Ishikawa (cell line): Measurements from ENCODE around the gene SH2B2.

Experiments
- CEBPB ChIP-seq: IDR thresholded peaks from 2 replicates; pipeline ENCODE4 v1.6.1; 2012
- CREB1 ChIP-seq: IDR thresholded peaks from 2 replicates; pipeline ENCODE4 v1.6.1; 2012; ENCODE audit warnings: low read depth
- EGR1 ChIP-seq: IDR thresholded peaks from 2 replicates; pipeline ENCODE4 v1.6.1; 2012
- EP300 ChIP-seq: IDR thresholded peaks from 2 replicates; pipeline ENCODE4 v1.6.1; 2012; ENCODE audit warnings: borderline replicate concordance
- FOXM1 ChIP-seq: IDR thresholded peaks from 2 replicates; pipeline ENCODE4 v1.6.1; 2012; ENCODE audit warnings: low read depth, borderline replicate concordance
- MAX ChIP-seq: IDR thresholded peaks from 2 replicates; pipeline ENCODE4 v1.6.1; 2012
- NFIC ChIP-seq: IDR thresholded peaks from 2 replicates; pipeline ENCODE4 v1.6.1; 2012
- RAD21 ChIP-seq: IDR thresholded peaks from 2 replicates; pipeline ENCODE4 v1.6.1; 2012; ENCODE audit warnings: low read depth
- TAF1 ChIP-seq: IDR thresholded peaks from 2 replicates; pipeline ENCODE4 v1.6.1; 2012; ENCODE audit warnings: low read depth, mild to moderate bottlenecking
- TCF12 ChIP-seq: IDR thresholded peaks from 2 replicates; pipeline ENCODE4 v1.6.1; 2012; ENCODE audit warnings: low read depth
- TEAD4 ChIP-seq: IDR thresholded peaks from 2 replicates; pipeline ENCODE4 v1.6.1; 2012
- USF1 ChIP-seq: IDR thresholded peaks from 2 replicates; pipeline ENCODE4 v1.6.1; 2012
- YY1 ChIP-seq: IDR thresholded peaks from 2 replicates; pipeline ENCODE4 v1.6.1; 2012; ENCODE audit warnings: low read depth
- ZBTB7A ChIP-seq: IDR thresholded peaks from 2 replicates; pipeline ENCODE4 v1.6.1; 2012; ENCODE audit warnings: low read depth
- TF ChIP-seq, protein P1 (sequence below): IDR thresholded peaks from 2 replicates; pipeline ENCODE4 v1.6.1; 2012; ENCODE audit warnings: low read depth, mild to moderate bottlenecking

Gene SH2B2

DNA sequence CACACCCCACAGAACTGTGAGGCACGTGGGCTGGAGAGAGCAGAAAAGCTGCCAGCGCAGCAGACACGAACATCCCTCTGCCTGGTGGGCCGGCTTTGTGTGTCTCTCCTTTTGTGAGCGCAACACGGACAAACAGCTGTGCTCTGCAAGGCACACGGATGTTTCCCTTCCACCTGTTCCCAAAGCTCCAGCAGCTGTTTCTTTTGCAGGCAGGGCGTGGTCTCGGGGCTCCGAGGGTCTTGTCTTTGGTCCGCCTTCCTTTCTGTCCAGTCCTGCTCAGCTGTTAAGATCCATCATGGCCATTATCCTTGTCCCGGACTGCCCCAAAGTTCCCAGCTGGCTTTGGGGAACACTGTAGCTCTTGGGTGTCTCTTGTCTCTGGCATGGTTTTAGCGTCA is 32.7 kb upstream of the SH2B2 start:
- TF ChIP-seq TCF12 (no peak), CEBPB (no peak)

DNA sequence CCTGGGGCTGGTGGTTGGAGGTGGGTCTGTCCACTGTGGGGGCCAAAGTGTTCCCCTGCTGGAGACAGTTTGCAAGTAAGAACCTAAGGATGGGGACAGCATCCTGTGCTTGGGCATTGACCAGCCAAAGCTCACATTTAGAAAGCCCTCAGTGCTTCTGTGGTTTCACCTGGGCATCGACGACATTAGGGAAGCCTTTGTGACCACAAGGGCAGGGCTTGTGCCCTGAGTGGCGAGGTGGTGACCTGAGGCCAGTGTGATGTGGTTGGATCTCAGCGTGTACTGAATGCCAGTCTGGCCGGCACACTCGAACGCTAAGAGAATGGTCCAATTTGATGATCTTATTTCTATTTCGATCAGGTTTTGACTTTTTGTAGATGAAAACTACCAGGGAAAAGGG is 32.1 kb upstream of the SH2B2 start:
- TF ChIP-seq NFIC = no peak
- no peak for TF ChIP-seq FOXM1
- no peak for TF ChIP-seq YY1
- no peak for TF ChIP-seq TEAD4
- no peak for TF ChIP-seq EGR1
- no peak for TF ChIP-seq RAD21
- no peak for TF ChIP-seq ZBTB7A
- TF ChIP-seq EP300 = no peak
- TF ChIP-seq, protein P1, sequence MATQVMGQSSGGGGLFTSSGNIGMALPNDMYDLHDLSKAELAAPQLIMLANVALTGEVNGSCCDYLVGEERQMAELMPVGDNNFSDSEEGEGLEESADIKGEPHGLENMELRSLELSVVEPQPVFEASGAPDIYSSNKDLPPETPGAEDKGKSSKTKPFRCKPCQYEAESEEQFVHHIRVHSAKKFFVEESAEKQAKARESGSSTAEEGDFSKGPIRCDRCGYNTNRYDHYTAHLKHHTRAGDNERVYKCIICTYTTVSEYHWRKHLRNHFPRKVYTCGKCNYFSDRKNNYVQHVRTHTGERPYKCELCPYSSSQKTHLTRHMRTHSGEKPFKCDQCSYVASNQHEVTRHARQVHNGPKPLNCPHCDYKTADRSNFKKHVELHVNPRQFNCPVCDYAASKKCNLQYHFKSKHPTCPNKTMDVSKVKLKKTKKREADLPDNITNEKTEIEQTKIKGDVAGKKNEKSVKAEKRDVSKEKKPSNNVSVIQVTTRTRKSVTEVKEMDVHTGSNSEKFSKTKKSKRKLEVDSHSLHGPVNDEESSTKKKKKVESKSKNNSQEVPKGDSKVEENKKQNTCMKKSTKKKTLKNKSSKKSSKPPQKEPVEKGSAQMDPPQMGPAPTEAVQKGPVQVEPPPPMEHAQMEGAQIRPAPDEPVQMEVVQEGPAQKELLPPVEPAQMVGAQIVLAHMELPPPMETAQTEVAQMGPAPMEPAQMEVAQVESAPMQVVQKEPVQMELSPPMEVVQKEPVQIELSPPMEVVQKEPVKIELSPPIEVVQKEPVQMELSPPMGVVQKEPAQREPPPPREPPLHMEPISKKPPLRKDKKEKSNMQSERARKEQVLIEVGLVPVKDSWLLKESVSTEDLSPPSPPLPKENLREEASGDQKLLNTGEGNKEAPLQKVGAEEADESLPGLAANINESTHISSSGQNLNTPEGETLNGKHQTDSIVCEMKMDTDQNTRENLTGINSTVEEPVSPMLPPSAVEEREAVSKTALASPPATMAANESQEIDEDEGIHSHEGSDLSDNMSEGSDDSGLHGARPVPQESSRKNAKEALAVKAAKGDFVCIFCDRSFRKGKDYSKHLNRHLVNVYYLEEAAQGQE = no peak
- no peak for TF ChIP-seq TAF1
- no peak for TF ChIP-seq MAX
- TF ChIP-seq TCF12 = no peak
- TF ChIP-seq CEBPB = no peak
- no peak for TF ChIP-seq CREB1

GRCh38 chr7:102255501-102255900 is 31.2 kb upstream of the SH2B2 start:
- TF ChIP-seq, protein P1 = no peak
- TF ChIP-seq FOXM1 = no peak
- TF ChIP-seq YY1 = no peak
- no peak for TF ChIP-seq TAF1
- no peak for TF ChIP-seq TCF12
- no peak for TF ChIP-seq RAD21
- no peak for TF ChIP-seq USF1
- TF ChIP-seq CEBPB = no peak
- no peak for TF ChIP-seq NFIC
- TF ChIP-seq ZBTB7A = no peak
- TF ChIP-seq MAX = no peak
- no peak for TF ChIP-seq TEAD4
- TF ChIP-seq CREB1 = no peak
- no peak for TF ChIP-seq EP300

- no peak for TF ChIP-seq CREB1
- TF ChIP-seq TEAD4 = no peak
- no peak for TF ChIP-seq MAX
- TF ChIP-seq TAF1 = no peak
- TF ChIP-seq EGR1 = no peak
- TF ChIP-seq YY1 = no peak
- no peak for TF ChIP-seq NFIC
- no peak for TF ChIP-seq TCF12
- no peak for TF ChIP-seq ZBTB7A
- no peak for TF ChIP-seq FOXM1
- no peak for TF ChIP-seq USF1
Observed at GRCh38 chr7:102255916-102256315, 30.8 kb upstream of the SH2B2 start.

- TF ChIP-seq CEBPB = no peak
- no peak for TF ChIP-seq ZBTB7A
- no peak for TF ChIP-seq TAF1
- TF ChIP-seq CREB1 = no peak
- no peak for TF ChIP-seq EP300
- no peak for TF ChIP-seq TCF12
- TF ChIP-seq MAX = no peak
Observed at GRCh38 chr7:102258073-102258748, 28.5 kb upstream of the SH2B2 start.

- TF ChIP-seq RAD21 (no peak), CEBPB (no peak), NFIC (no peak), FOXM1 (no peak), USF1 (no peak)
Observed at GRCh38 chr7:102258749-102259107, 27.9 kb upstream of the SH2B2 start.
